GM06990 (cell line): ENCODE data around the gene ZBTB38.

Experiments
- DNase-seq: peaks from one replicate; pipeline ENCODE4 v3.0.0-alpha.2; 2011; ENCODE audit not compliant: insufficient read length; ENCODE audit errors: extremely low read depth
- H3K27me3 ChIP-seq: replicated peaks from 2 replicates; pipeline ENCODE4 v1.6.0; 2011; ENCODE audit warnings: low read length; ENCODE audit not compliant: control insufficient read depth, insufficient read depth
- H3K36me3 ChIP-seq: 2 replicates; pipeline ENCODE4 v1.5.1; 2011; ENCODE audit warnings: low read length; ENCODE audit not compliant: control insufficient read depth, insufficient read depth
- H3K4me3 ChIP-seq: replicated peaks from 2 replicates; pipeline ENCODE4 v1.5.1; 2011; ENCODE audit warnings: low read depth, mild to moderate bottlenecking, control low read depth, low read length
- TF ChIP-seq, protein P1 (sequence below): IDR thresholded peaks from 2 replicates; pipeline ENCODE4 v1.5.1; 2011; ENCODE audit warnings: low read length, control low read depth, mild to moderate bottlenecking, inconsistent platforms; ENCODE audit not compliant: insufficient read depth, poor library complexity, severe bottlenecking

The ZBTB38 gene

DNA sequence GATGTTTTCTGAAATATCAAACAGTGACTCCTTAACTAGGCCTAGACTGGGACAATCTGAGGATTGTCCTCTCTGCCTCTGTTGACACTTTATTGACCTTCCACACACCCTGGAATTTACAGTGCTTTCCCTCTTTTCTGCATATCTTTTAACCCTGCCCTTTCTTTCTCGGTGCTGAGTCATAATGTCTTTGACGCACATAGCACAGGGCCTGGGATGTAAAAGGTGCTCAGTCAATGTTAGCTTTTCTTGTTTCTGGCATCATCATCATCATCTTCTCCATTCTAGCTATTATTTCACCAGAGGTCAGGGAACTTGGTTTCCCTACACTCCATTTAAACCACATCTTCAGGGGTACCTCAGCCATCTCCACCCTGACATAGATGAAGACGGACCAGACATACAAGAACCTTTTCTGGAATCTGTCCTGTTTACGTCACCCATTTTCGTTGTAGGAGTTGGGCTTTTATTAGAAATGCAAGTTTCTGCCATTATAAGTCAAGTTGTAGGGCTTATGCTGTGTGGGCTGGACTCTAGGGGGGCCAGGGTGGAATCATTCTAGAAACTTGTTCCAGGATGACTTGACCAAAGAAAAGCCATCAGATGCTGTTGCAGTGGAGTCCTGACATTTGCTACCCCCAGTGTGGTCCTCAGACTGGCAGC lies 46.6 kb downstream of the ZBTB38 start:
- H3K27me3 ChIP-seq = no peaks in the 10 kb centered on the region
- no peak overlapping the region for H3K4me3 ChIP-seq
- TF ChIP-seq, protein P1, sequence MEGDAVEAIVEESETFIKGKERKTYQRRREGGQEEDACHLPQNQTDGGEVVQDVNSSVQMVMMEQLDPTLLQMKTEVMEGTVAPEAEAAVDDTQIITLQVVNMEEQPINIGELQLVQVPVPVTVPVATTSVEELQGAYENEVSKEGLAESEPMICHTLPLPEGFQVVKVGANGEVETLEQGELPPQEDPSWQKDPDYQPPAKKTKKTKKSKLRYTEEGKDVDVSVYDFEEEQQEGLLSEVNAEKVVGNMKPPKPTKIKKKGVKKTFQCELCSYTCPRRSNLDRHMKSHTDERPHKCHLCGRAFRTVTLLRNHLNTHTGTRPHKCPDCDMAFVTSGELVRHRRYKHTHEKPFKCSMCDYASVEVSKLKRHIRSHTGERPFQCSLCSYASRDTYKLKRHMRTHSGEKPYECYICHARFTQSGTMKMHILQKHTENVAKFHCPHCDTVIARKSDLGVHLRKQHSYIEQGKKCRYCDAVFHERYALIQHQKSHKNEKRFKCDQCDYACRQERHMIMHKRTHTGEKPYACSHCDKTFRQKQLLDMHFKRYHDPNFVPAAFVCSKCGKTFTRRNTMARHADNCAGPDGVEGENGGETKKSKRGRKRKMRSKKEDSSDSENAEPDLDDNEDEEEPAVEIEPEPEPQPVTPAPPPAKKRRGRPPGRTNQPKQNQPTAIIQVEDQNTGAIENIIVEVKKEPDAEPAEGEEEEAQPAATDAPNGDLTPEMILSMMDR = no peak
- peaks cover 49% of the 10 kb centered on the region for H3K36me3 ChIP-seq
- DNase-seq = no peak

DNA sequence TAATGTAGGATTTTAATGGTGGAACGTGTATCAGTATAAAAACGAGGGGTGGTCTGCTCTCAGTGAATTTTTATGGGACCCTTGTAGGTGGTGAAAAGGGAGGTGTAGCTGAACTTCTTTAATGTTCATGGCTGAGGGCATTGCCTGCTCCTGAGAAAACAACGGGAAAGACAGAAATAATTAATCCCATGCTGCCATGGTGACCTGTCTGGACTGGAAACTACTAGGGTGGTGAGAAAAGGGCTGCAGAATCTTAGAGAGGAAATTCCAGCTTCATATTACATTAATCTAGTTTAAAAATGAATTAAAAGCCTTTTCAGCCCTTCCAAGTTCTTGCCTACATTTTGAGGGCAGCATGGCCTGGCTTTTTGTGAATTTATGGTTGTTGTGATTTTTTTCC lies 47.6 kb downstream of the ZBTB38 start:
- peaks cover 50% of the 10 kb centered on the region for H3K36me3 ChIP-seq
- DNase-seq = no peak
- TF ChIP-seq, protein P1 = no peak
- H3K27me3 ChIP-seq = no peaks in the 10 kb centered on the region
- no peak overlapping the region for H3K4me3 ChIP-seq
